ENCODE results near the gene DNMT3A. TPM values are rescaled to one million over a fixed set of nuclear protein-coding genes. Genes with fewer than 3 reads are reported as not detected.

The DNMT3A gene
- total RNA-seq, 2 donors from 2014 or later, result 83.1 to 89.6 TPM

DNA sequence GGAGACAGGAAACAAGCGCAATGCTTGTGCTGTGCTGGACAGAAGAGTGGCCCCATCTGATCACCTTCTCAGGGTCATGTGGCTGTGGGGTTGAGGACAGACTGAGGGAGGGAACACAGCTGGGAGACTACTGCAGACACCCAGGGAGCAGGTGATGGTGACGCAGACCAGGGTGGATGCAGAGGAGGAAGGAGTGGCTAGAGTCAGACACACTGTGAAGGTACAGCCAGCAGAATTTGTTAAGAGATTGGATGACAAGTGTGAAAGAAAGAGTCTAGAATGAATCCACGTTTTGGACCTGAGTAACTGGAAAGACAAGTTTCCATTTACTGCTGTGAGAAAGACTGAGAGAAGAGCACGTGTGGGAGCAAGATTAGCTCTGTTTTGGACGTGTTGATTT is 157.5 kb downstream of the DNMT3A start:
- no peak for ATAC-seq
- H3K27ac Mint-ChIP-seq, result no peak overlapping the region
- no peaks in the 10 kb centered on the region for H3K9me3 Mint-ChIP-seq
- no peak for DNase-seq (ENCODE audit: low spot score in 2 of 2)
- H3K36me3 Mint-ChIP-seq, result no peaks in the 10 kb centered on the region

- Mint-ChIP-seq H3K36me3 (no peaks in the 10 kb centered on the region), H3K9me3 (no peaks in the 10 kb centered on the region), H3K27ac (no peak overlapping the region)
- no peak for ATAC-seq
- no peak for DNase-seq (ENCODE audit: low spot score in 2 of 2)
These were observed 162.7 kb downstream of the DNMT3A start for GRCh38 chr2:25178976-25179375.

Other genes with a start within 250 kb of the DNMT3A start
- gene POMC, start 173.3 kb downstream of the DNMT3A start, total RNA-seq, result 1 to 10 TPM; 2.4 to 7.8 TPM

All from activated naive CD4-positive, alpha-beta T cell treated with anti-CD3 and anti-CD28 coated beads, Interleukin-2, amount 50 U/mL, for 72 hours (primary cell).